ENCODE data around the gene KLHL2.

GRCh38 chr4:165351359-165352130, 144.2 kb downstream of the KLHL2 start:
- peak; percentile 69 for TF ChIP-seq CTCF (CRISPR knock-in tag; IDR thresholded peaks at IDR 0.05)
- TF ChIP-seq NFIC (IDR thresholded peaks at IDR 0.05; ENCODE audit: low read length), result no peak
- TF ChIP-seq ZNF292 (CRISPR knock-in tag; IDR thresholded peaks at IDR 0.05; ENCODE audit: borderline replicate concordance, low read depth), result no peak
- TF ChIP-seq ZNF580 (CRISPR knock-in tag; IDR thresholded peaks at IDR 0.05; ENCODE audit: borderline replicate concordance, low read depth), result no peak
- TF ChIP-seq KLF15 (CRISPR knock-in tag; IDR thresholded peaks at IDR 0.05; ENCODE audit: borderline replicate concordance), result no peak
- TF ChIP-seq RAD21 (CRISPR knock-in tag; IDR thresholded peaks at IDR 0.05), result peak; percentile 11; the same call in 1 of the 2 replicates
- no peak for TF ChIP-seq POLR2AphosphoS5 (IDR thresholded peaks at IDR 0.05; ENCODE audit: low read depth, low read length)
- no peak for TF ChIP-seq TBP (CRISPR knock-in tag; IDR thresholded peaks at IDR 0.05)
- TF ChIP-seq FOXA1 (IDR thresholded peaks at IDR 0.05), result no peak
- TF ChIP-seq FOXA1 (CRISPR knock-in tag; IDR thresholded peaks at IDR 0.05), result no peak
- no peak for TF ChIP-seq SNAI1 (CRISPR knock-in tag; IDR thresholded peaks at IDR 0.05; ENCODE audit: borderline replicate concordance)
- no peak for TF ChIP-seq NFE2L2 (IDR thresholded peaks at IDR 0.05; ENCODE audit: low read length)
- TF ChIP-seq POLR2G (IDR thresholded peaks at IDR 0.05; ENCODE audit: low read depth, low read length), result no peak
